Neural progenitor cell (in vitro differentiated cells): ENCODE measurements around the gene NR2C2AP.

Experiments
- EZH2 ChIP-seq: fragments of 200-600 bp; sonication (generic); IDR thresholded peaks from 2 replicates; pipeline ENCODE4 v1.6.1; 2017; ENCODE audit warnings: antibody characterized with exemption, mild to moderate bottlenecking, moderate library complexity
- EZH2phosphoT487 ChIP-seq: fragments of 200-600 bp; sonication (generic); IDR thresholded peaks from 2 replicates; pipeline ENCODE4 v1.6.1; 2017; ENCODE audit warnings: antibody characterized with exemption
- TF ChIP-seq, protein P1 (sequence below): fragments of 200-600 bp; sonication (generic); IDR thresholded peaks from 2 replicates; pipeline ENCODE4 v1.5.1; 2017; ENCODE audit warnings: antibody characterized with exemption, mild to moderate bottlenecking

- TF ChIP-seq, protein P1, sequence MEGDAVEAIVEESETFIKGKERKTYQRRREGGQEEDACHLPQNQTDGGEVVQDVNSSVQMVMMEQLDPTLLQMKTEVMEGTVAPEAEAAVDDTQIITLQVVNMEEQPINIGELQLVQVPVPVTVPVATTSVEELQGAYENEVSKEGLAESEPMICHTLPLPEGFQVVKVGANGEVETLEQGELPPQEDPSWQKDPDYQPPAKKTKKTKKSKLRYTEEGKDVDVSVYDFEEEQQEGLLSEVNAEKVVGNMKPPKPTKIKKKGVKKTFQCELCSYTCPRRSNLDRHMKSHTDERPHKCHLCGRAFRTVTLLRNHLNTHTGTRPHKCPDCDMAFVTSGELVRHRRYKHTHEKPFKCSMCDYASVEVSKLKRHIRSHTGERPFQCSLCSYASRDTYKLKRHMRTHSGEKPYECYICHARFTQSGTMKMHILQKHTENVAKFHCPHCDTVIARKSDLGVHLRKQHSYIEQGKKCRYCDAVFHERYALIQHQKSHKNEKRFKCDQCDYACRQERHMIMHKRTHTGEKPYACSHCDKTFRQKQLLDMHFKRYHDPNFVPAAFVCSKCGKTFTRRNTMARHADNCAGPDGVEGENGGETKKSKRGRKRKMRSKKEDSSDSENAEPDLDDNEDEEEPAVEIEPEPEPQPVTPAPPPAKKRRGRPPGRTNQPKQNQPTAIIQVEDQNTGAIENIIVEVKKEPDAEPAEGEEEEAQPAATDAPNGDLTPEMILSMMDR: no peak
- TF ChIP-seq EZH2 (no peak), EZH2phosphoT487 (no peak)
Measured at GRCh38 chr19:19202707-19203011, 555 bp downstream of the NR2C2AP start.
